HG02852 (cell line): ENCODE results near the gene LMAN1L.

Experiments used
- ATAC-seq: cut with Tn5 transposase; IDR thresholded peaks from one replicate; pipeline ENCODE4 v1.9.1; 2021; ENCODE audit warnings: mild to moderate bottlenecking, moderate library complexity; ENCODE audit not compliant: unreplicated experiment

The LMAN1L gene

GRCh38 chr15:74815121-74815934 lies 2.7 kb downstream of the LMAN1L start:
- ATAC-seq = no peak

- ATAC-seq = no peak
These were observed 3.3 kb downstream of the LMAN1L start for GRCh38 chr15:74815961-74816360.

GRCh38 chr15:74816624-74817369 lies 4.2 kb downstream of the LMAN1L start:
- ATAC-seq = no peak

DNA sequence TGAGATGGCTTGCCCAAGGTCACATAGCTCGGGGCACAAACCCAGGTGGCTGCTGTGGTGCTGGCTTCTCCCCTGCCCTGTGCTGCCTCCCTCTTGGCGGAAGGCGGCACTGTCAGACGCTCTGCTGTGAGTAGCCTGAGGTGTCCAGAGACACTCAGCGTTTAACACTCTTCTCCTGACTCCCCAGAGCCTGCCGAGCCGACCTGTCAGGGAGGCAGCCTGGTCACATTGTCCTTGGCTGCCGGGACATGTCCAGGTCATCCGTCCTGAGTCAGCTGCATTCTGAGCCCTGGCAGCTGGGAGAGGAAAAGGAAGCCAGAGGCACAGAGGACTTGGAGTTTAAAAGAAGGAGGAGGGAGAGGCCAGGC lies 4.7 kb downstream of the LMAN1L start:
- ATAC-seq = no peak

- no peak for ATAC-seq
These were observed 7.4 kb downstream of the LMAN1L start for GRCh38 chr15:74820056-74820455.

- ATAC-seq = no peak
These were observed 8.6 kb downstream of the LMAN1L start for GRCh38 chr15:74821091-74821789.

- no peak for ATAC-seq
These were observed 9.1 kb downstream of the LMAN1L start for GRCh38 chr15:74821790-74822158.

DNA sequence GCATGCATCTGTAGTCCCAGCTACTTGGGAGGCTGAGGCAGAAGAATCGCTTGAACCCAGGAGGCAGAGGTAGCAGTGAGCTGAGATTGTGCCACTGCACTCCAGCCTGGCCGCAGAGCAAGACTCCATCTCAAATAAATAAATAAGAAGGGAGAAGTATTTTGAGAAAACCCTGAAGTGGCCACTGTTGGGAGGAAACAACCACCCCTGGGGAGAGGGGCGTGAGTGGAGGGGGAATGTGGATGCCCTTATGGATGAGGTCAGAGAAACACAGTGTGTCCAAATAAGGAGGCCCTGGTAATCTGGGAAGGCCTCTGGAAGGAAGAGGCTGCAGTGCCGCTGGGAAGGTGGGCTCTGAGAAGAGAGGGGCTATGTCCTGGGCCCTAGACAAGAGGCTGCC lies 9.6 kb downstream of the LMAN1L start:
- no peak for ATAC-seq

DNA sequence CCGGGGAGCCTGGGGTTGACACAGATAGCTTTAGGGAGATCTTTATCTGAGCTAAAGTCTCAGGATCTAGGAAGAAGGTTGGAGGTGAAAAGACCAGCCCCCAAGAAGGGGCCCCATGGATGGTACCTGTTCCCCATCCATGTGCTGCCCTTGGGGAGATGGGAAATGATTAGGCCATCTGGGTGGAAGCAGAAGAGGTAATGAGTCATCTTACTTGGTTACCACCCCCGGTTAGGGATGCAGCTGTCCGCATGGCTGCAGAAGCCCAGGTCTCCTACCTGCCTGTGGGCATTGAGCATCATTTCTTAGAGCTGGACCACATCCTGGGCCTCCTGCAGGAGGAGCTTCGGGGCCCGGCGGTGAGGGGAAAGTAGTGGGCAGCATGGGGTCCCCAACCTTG lies 10.7 kb downstream of the LMAN1L start:
- no peak for ATAC-seq

DNA sequence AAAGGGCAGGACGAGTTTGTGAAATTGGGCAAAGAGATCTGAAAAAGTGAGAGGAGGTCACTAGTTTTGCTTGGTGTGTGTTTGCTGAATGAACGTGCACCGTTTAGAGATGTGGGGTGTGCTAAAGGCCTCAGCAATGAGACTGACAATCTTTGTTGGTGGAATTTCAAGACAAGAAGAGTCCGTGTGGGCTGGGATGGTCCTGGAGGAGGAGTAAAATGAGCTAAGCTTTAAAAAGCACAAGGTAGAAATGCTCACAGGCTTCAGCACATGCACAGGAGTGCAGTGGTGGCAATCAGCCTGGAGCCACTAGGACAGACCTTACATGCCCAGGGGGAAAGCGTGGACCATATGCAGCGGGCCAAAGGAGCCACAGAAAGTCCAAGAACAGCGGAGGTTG lies 12.3 kb downstream of the LMAN1L start:
- no peak for ATAC-seq

- ATAC-seq = no peak
These were observed 13.2 kb downstream of the LMAN1L start for GRCh38 chr15:74825866-74826265.

- no peak for ATAC-seq
These were observed 13.8 kb downstream of the LMAN1L start, which contains the start of gene CPLX3 for GRCh38 chr15:74826364-74826819. Gene CPLX3, plus strand, starts transcription at chr15:74826627. Its CDS starts 77 bp downstream, at chr15:74826704.

DNA sequence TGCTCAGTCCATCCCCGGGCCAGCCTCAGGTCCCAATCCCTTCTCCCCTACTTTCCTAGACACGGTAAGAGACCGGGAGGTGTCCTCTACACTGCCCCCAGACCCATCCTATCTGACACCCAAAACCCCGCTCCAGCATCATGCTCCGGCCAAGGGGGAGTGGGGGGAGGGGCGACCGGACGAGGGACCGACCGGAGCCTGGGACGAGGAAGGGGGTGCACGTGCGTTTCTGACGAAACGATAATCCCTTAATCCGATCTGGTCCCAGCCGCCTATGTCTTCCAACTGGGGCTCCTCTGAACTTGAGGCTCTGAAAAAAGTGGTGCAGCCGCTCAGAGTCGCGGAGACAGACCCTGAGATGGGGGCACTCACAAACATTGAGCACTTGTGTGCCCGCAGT lies 14.3 kb downstream of the LMAN1L start:
- no peak for ATAC-seq

DNA sequence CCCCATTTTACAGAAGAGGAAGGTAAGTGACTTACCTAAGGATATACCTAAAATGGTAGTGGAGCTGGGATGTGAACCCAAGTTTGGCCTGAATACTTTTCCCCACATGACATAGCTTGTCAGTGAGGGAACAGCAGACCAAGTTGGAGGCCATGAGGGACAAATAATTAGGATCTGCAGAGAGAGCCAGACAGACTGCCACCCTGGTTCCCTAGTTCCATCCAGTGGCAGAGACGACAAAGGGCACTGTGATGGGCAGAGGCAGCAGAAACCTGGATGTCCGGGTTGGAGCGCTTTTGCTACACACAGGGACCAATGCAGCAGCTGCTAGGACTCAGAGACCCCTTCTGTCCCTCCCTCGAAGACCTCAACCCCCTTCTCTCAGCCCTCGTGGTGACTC lies 15.0 kb downstream of the LMAN1L start:
- no peak for ATAC-seq

GRCh38 chr15:74828835-74829234 lies 16.2 kb downstream of the LMAN1L start:
- no peak for ATAC-seq

GRCh38 chr15:74829486-74829885 lies 16.9 kb downstream of the LMAN1L start:
- no peak for ATAC-seq

DNA sequence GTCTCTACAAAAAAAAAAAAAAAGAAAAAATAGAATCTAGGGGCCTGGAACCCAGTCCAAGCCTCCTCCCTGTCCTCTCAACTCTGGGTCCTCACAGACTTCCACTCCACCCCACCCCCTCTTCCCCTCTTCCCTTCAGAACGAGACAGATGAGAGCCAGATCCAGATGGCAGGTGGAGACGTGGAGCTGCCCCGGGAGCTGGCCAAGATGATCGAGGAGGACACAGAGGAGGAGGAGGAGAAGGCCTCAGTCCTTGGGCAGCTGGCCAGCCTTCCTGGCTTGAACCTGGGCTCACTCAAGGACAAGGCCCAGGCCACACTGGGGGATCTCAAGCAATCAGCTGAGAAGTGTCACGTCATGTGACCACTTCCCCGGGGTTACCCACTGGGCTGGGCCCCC lies 17.4 kb downstream of the LMAN1L start:
- ATAC-seq = no peak

GRCh38 chr15:74830868-74831267 lies 18.2 kb downstream of the LMAN1L start:
- no peak for ATAC-seq

DNA sequence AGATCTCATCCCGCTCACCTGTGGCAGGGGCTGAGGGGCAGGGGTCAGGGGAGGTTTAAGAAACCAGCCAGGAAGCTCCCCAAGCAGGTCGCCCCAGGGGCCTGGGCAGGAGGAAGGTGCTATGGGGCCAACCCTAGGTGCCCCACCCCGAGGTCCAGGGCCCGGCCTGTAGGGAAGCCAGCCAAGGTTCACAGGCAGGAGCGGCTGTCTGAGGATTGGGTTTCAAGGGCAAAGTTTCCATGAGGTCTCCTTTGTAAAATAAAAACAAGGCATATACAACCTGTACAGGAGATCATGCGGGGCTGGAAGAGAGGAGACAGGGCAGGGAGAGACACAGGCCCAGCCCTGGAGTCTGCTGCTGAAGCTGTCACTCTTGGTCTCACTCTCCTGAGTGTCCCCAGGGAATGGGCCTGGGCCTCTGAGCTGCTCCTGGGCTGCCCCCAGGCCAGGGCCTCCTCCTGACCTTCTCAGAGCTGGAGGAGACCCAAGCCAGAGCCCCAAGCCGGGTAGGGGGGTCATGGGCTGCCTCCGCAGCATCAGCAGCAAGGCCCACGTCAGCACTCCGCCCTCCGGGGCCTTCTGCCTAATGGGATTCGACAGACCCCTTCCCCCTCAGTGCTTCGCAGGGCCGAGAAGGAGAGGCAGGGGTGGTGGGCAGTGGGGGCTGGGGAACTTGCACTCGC lies 19.3 kb downstream of the LMAN1L start:
- ATAC-seq = no peak

DNA sequence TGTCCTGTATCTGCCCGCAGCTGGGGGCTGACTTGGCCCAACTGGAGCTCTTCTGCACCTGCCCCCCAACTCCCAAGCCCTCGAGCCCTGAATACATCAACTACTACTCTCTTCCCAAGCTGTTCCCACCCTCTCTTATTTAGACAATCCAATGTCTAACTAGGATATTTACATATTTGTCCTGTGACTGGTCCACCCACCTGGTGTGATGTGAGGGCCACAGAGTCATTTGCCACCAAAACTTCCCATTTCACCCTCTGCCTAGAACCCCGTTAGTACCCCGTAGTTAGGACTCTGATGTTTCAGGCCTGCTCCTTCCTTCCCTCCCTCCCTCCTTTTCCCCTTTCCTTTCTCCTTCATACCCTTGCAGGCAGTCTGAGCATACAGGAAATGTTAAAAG lies 20.2 kb downstream of the LMAN1L start:
- ATAC-seq = no peak
